Measurements from ENCODE around the gene MORN1.

Gene MORN1

DNA sequence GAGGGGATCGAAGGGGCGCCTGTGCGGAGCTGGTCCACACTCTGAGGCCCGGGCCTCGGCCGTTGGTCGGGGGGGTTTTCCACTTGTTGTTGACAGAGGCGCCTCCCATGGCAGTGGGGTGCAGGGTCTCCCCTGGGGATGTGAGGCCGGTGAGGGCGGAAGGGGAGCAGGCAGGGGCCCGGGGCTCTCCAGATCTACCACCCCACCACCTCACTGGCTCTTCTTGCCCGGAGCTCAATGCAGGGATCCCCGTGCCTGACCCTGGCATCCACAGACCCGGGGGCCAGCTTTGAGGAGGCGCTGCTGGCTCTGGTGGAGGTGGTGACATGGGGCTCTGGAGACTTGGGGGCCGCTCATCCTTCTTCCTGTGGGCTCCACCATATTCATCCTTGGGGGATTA, 28.1 kb upstream of the MORN1 start:
- DNase-seq (ENCODE audit: low read depth, low spot score): no peak

DNA sequence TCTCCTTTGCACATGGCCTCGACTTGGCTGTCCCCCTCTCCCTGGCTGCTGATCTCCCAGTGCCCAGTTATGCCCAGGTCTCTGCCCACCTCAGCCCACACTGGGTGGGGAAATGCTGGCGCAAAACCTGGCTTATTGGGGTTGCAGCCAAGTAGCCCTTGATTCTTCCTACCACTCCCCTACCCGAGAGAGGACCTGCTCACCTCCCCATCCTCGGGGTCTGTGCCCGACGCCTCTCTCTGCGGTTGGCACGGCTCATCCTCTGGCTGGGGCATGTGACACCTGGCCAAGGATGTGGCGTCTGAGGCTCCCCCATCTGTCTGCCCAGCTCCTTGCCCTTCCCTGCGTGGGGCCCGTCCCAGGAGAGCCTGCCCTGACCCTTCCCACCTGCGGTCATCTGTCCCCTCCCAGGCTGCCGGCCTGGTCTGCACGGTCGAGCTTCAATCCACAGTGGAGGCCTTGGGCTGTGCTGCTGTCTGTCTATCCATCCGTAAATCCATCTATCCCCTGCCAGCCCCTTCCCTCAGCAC, 27.5 kb upstream of the MORN1 start:
- DNase-seq (ENCODE audit: low read depth, low spot score): no peak

DNA sequence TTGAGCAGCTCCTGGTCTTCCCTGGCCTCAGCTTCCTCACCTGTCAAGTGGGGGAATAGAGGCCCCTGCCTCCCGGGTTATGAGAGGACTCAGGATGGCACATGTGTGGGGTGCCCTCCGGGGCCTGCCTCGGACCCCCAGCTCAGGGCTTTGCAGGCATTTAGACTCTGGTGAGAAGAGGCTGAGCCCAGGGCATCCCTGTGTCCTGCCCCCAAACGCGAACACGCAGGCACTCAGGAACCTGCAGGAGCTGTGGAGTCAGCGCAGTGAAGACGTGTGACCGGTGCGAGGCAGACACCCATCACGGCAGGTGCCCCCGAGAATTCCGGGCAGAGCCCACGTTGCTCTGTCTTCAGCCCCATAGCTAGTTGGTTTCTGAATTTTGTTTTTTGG, 26.5 kb upstream of the MORN1 start:
- DNase-seq (ENCODE audit: low read depth, low spot score): no peak

DNA sequence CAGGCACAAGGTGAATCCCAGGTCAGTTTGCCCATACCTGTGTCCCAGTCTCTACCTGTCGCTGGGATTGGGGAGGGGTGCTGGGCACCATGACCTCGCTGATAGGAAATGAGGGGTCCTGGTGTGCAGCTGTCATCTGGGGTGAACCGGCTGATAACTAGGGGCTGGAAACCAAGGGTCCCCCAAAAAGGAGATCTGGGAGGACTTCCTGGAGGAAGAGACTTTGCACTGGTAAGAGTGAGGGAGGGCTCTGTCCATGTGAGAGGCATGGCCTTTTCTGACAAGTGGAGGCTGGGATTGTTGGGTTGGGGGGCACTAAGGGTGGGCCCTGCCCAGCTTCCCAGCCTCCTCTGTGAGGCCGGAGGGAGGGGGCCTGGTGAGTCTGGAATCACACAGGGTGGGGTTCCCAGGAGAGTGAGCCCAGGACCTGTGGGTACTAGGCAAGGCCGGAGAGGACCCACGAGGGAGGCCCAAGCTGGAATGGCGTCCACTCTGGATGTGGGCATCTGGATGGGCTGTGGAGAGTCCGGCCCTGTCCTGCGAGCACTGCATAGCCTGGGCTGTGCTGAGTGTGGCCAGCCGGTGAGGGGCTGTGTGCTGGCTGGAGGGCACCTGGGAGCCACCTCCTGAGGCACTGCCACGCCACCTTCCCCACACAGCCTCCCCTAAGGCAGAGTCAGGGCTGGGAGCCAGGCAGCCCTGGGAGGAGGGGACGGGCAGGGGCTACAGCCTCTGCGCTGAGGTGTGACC, 25.9 kb upstream of the MORN1 start:
- no peak for DNase-seq (ENCODE audit: low read depth, low spot score)

DNA sequence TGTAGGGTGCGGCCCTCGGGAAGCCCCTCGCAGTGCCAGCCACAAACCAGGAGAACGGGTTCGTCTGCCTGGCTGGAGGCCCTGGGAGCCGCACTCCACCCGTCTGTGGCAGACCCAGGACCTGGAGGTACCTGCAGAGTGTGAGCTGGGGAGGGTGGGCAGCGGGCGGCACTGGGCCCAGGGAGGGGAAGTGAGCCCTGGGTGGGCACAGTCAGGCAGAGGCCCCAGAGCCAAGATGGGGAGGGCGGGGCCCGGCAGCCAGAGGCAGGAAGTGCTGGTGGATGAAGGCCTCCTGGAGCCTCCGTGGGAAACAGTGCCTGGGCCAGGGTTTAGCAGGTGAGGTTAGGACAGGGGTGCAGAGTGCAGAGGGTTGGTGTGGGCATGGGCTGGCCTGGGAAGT, 25.0 kb upstream of the MORN1 start:
- no peak for DNase-seq (ENCODE audit: low read depth, low spot score)

DNA sequence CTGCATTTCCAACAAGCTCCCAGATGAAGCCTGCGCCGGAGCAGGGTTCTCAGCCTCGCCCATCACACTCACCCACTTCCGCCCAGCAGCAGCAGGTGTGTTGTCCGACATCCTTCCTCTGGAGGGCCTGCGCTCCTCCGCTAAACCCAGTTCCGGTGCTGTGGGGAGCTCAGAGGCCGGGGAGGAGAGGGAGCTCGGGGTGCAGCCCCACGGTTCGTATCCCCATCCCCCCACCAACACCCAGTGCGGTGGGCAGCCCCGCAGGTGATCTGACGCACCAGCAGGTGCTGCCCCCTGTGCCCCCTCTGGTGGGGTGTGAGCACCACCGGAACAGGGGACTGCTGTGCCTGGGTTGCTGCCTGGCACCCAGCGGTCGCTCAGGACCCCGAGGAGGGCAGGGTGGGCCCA, 24.5 kb upstream of the MORN1 start:
- no peak for DNase-seq (ENCODE audit: low read depth, low spot score)

DNA sequence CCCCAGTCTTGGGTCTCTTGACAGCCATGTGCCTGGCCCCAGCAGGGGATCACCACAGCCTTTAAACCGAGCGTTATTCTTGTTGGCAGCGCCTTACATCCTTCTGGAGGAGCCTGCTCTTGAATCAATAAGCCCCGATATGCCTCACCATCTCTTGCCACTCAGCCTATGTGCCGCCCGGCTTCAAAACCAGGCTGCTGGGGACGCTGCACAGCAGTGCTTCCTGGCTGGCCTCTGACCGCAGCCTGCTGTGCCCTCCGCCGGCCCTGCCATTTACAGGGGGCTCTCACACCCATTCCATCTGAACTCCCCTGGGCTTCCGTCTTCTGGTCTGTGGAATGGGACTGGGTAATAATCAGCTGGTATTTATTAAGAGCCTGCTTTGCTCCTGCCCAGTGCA, 24.0 kb upstream of the MORN1 start:
- DNase-seq (ENCODE audit: low read depth, low spot score): no peak

DNA sequence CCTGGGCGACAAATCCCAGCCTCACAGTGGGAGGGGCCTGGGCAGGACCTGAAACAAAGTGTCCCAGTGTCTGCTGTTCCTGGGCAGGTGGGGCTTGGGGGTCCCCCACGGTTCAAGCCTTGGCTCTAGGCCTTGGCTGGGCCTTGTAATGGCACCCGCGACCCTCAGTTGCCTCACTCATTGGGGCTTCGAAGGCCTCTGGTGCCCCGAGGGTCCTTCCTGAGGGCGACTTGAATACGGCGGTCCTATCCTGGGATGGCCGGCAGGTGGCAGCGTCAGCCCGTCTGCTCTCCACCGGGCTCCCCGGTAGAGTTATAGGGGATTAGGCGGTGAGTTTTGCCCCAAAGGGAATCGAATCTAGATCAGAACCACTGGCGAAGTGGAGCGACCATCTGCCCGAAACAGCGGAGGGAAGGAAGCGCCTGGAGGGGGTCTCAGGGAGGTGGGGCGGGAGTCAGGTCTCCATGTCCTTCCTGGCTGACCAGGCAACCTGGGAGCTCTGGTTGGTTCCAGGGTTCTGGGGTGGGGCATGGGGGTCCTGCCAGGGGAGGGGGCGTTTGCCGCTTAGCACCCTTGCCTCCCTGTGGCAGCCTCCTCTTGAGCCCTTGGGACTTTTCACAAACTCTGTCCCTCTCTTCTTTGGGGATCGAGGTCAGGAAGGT, 23.1 kb upstream of the MORN1 start:
- DNase-seq (ENCODE audit: low read depth, low spot score): no peak

DNA sequence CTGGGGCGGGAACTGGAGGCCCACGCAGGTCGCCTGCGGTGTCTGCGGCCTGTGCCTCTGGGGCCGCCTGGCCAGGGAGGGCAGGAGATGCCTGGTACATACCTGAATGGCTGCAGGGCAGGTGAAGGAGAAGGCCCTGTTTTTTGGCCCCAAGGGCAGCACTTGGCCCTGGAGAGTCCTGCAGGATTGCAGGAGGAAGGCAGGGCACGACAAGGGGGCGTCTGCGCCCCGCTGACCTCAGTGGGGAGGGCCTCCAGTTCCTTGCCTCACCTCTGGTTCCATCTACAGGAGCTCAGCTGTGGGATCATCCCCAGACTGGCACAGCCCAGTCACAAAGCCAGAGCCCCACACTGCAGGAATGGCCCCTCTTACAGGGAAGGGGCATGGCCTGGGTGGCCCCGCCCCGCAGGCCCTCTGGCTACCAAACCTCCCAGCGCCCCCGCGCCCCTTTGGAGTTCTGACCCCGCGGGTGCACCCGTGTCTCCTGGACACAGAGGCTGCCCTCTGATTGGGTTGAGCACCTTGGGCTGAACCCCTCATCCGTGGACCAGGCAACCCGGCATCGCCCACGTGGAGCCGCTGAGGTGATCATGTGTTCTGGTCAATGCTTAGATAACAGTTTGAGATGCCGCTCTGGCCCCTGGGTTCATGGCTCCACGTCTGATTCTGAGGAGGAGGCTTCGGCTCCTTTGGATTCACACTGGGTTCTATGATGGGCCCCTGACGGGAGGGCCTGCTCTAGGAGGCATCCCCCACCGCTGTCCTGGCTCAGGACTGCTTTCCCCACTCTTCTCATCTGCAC, 22.3 kb upstream of the MORN1 start:
- no peak for DNase-seq (ENCODE audit: low read depth, low spot score)

DNA sequence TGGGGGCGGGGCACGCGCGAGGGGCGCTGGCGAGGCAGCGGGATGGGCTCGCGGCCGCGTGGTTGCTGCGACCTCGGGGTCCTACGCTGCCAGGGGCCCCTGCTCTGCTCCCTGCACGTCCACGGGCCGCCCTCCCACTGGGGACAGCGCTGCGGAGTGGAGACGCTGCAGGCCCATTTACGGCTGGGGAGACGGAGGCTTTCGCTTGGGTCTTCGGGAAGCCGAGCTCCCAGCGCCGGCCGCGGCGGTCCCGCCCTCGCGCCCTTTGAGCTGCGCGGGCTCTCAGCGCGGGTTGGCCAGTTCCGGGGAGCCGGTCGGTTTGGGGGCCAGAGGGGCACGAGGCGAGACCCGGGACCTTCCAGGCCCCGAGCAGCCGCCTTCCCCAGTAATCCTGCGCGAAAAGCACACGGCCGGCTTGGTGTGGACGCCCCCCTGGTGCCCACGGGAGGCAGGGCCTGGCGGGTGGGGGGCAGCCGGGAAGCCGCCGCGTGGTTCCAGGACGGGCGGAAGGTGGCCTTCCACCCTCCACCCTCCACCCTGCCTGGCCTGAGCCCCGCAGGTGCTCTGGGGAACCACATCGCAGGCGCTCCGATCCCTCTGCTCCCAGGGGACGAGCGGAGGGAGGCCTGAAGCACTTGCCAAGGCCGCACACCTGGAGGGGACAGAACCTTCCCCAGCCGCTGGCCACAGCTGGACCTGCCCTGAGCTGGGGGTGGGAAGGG, 21.6 kb upstream of the MORN1 start:
- no peak for DNase-seq (ENCODE audit: low read depth, low spot score)

DNA sequence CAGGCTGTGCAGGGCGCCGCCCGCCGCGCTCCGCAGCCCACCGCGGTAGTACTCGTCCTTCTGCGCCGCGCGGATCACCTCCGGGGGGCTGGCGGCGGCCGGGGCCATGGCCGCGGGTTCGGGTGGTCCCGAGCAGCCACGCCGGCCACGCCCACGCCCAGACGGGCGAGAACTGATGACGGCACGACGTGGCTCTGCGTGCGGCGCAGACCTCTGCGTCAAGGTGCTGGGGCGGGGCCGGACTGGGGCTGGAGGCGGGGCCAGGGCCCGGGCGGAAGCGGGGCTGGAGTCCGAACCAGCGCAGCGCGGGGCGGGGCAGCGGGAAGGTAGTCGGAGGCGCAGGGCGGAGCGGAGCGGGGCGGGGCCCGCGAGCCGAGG, 21.0 kb upstream of the MORN1 start, which contains the start of gene PEX10:
TSS of gene PEX10 (minus strand) at position 170 of the 378 bp plus-strand sequence. CDS start at position 108, 62 bp downstream.
- peak; percentile 76 for DNase-seq (ENCODE audit: low read depth, low spot score)

DNA sequence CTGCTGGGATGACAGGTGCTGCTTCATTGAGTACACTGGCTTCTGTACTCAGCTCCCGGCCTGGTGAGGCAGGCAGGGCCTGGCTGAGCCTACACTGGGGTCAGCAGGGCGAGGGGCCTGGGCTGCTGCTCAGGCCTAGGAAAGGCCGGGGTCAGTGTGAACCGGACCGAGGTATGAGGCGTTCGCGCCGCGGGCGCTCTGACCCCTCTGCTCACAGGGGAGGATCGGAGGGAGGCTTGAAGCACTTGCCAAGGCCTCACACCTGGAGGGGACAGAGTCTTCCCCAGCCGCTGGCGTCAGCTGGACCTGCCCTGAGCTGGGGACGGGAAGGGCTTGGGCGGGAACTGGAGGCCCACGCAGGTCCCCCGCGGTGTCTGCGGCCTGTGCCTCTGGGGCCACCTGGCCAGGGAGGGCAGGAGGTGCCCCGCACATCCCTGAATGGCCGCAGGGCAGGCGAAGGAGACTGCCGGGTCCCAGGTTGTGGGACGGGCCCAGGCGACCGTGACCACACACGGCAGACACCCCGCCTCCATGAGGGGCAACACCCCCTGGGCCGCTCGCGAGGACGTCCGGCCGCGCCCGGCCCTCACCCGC, 20.5 kb upstream of the MORN1 start:
- DNase-seq (ENCODE audit: low read depth, low spot score): no peak

DNA sequence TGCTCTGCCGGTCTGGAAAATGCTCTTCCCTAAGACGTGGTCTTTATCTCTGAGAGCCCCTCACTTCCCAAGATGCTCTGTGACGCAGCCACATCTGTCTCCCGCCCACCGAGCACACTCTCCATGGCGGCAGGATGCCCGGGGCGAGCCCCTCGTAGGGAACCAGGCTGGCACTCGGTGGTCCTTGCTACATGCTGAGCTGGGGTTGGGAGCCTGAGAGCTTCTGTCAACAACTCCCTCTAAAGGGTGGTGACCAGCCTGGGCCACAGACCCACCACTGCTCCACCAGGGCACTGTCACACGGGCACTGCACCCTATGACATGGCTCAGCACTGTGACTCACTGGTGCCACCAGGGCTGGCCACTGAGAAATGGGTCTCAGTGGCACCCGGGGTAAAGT, 18.4 kb upstream of the MORN1 start:
- no peak for DNase-seq (ENCODE audit: low read depth, low spot score)

DNA sequence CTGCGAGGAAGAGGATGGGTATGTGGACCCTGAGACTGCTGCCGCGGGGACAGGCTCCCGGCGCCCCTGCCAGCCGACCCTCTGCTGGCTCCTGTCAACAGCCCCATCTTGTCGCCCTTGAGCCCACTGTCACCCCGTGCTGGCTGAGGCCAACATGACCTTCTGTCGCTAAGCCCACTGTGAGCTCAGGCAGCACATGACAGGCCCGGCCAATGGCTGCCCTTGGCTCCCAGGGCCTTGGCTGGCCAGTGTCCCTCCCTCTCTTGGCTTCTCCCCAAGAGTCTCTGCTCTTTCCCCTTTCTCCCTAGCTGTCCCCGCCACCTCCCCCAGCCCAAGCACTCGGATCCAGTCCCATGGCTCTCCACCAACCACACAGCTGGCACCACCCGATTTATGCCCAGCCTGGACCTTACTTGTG, 17.5 kb upstream of the MORN1 start:
- no peak for DNase-seq (ENCODE audit: low read depth, low spot score)

DNA sequence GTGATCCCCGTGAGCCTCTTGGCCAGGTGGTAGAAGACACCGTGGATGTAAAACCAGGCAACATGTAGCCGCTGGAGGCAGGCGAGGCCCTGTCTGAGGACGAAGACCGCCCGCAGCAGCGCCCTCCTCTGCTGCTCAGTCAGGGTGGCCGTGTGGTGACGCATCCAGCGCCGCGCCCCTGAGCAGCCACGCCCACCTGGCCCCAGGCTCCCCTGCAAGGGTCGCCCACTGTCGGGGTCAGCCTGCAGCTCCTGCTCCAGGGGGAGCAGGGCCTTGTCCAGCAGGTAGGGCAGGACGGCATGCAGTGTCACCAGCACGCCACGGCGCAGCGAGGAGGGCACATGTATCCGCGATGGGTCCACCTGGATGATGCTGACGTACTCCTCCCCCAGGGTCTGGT, 17.1 kb upstream of the MORN1 start:
- no peak for DNase-seq (ENCODE audit: low read depth, low spot score)

DNA sequence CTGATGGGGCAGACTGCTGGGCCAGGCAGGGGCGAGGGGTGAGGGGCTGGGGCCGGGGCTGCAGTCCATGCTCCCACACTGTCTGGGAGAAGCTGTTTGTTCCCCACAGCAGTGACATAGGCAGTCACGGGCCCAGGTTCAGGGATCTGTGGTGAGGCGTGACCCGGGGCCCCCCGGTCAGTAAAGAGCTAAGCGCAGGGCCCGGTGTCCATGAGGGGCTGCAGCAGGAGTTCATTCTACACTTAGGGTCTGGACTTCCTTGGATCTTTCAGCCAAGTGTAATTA, 16.6 kb upstream of the MORN1 start:
- DNase-seq (ENCODE audit: low read depth, low spot score): no peak

DNA sequence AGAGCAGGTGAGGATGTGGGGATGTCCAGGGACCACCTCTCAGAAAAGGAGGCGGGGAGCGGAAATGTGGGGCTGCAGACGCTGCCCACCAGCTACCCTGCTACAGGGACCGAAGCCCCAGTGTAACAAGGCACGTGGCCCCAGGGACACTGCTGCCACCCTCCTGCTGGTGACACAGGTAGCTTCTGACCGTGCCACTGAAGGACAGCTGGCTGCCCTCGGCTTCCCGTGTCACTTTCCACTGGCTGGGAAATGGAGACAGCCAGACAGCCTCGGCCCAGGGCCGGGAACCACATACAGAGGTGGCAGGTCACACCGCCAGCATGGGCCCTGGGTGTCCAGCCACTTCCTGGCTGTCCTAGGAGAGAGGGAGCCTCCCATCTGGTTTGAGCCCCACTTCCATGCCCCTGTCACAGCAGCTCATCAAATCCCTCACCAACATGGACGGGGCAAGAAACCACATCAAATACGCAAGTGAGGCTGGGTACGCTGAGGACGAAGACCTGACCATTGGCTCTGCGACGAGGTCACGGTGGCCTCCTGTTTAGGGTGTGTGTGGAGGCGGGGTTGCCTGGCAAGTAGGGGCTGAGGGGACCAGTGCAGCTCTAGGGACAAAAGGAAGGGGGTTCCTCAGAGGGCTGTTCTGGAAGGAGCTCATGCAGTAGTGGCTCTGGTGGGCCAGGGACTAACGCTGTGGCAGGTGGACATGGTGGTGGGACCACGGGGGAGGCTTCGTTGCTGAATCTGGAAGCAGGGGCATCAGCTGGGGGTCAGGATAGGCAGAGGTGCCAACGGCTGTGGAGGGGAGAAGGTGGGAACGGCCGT, 16.0 kb upstream of the MORN1 start:
- DNase-seq (ENCODE audit: low read depth, low spot score): no peak

DNA sequence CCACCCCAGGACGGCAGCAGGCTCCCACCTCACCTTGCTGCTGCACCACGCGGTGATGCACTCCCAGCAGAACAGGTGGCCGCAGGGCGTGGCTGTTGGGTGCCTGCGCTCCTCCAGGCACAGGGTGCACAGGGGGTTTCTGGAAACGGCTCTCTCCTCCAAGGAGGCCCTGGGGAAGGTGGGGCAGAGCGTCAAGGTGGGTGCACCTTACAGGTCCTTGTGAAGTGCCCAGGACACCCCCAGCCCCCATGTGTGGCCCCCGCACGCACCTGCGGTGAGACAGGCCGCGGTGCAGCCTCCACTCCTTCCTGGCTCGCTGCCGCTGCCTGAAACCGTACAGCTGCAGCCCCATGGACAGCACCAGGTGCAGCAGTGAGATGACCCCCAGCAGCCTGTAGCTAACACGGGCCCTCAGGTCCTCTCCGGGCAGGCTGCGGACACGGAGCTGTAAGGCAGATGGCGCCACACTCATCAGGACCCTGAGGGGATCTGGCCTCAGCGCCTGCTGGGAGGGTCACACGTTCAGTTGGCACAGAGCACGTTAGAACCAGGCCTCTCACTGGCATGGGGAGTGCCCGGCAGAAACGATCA, 15.2 kb upstream of the MORN1 start:
- no peak for DNase-seq (ENCODE audit: low read depth, low spot score)

DNA sequence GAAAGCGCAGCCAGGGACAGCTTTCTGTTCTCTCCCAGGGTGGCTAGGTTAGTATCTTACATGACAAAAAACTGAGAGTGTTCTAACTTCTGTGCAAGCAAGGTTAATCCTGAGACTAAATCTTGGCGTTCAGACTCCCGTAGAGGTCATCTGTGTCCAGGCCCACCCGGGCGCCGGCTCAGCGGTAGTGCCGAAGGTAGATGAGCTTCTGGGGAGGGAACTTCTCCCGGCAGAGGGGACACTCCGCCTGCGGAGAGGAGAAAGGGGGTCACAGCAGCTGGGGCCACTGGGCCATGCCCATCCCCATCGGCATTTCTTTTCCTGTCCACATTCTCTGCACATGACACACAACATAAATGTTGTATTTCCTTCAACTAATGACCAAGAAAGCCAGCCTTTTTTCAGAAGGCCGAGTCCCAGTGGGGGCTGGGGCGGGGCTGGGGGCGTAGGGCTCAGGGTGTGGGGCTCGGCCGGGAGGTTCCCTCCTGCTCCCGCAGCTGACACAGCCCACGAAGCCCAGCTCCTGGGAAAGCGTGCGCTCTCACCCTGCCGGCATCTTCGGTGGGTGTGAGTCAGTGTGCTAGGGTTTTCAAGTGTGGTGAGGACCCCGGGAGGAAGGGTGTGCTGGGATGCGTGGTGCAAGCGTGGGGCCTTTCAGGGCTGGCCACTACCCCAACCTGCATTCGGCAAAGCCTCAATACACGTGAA, 14.4 kb upstream of the MORN1 start:
- no peak for DNase-seq (ENCODE audit: low read depth, low spot score)

Measured in brain pericyte (primary cell).